GM15510 (cell line): ENCODE measurements around the gene COA3.

Experiments used
- POLR2A ChIP-seq: IDR thresholded peaks from 3 replicates; pipeline ENCODE4 v1.6.1; 2011; ENCODE audit warnings: borderline replicate concordance; ENCODE audit not compliant: insufficient read length; ENCODE audit errors: extremely low read depth

COA3 gene

GRCh38 chr17:42797067-42798007, 1.2 kb downstream of the COA3 start:
- TF ChIP-seq POLR2A, result no peak

GRCh38 chr17:42796066-42796758, 2.3 kb downstream of the COA3 start:
- no peak for TF ChIP-seq POLR2A

GRCh38 chr17:42795465-42795864, 3.0 kb downstream of the COA3 start:
- TF ChIP-seq POLR2A, result no peak

- TF ChIP-seq POLR2A, result no peak
Measured at GRCh38 chr17:42795061-42795460, 3.4 kb downstream of the COA3 start.

GRCh38 chr17:42792545-42792944, 6.0 kb downstream of the COA3 start:
- TF ChIP-seq POLR2A, result no peak

- TF ChIP-seq POLR2A, result no peak
Measured at GRCh38 chr17:42791948-42792347, 6.6 kb downstream of the COA3 start.

- TF ChIP-seq POLR2A, result no peak
Measured at GRCh38 chr17:42787266-42787665, 11.2 kb downstream of the COA3 start.

GRCh38 chr17:42784811-42785592, 13.5 kb downstream of the COA3 start:
- no peak for TF ChIP-seq POLR2A

- no peak for TF ChIP-seq POLR2A
Measured at GRCh38 chr17:42784409-42784808, 14.1 kb downstream of the COA3 start.

GRCh38 chr17:42783791-42784138, 14.7 kb downstream of the COA3 start:
- TF ChIP-seq POLR2A, result no peak

GRCh38 chr17:42783062-42783790, 15.3 kb downstream of the COA3 start:
- no peak for TF ChIP-seq POLR2A

- no peak for TF ChIP-seq POLR2A
Measured at GRCh38 chr17:42782166-42783061, 16.1 kb downstream of the COA3 start.

- TF ChIP-seq POLR2A, result no peak
Measured at GRCh38 chr17:42781639-42782165, 16.8 kb downstream of the COA3 start.

GRCh38 chr17:42780851-42781638, 17.5 kb downstream of the COA3 start:
- TF ChIP-seq POLR2A, result no peak
